Body of pancreas (tissue), 4 donors: Measurements from ENCODE around the gene KCNA10. TPM values are rescaled to one million over a fixed set of nuclear protein-coding genes. Genes with fewer than 3 reads are reported as not detected.

Experiments used
- ATAC-seq: fragments of 150-250 bp; one replicate; pipeline ENCODE4 v1.9.1; 2016
- DNase-seq, 4 donors: peaks; one replicate each; pipeline ENCODE4 v3.0.0-alpha.2; 2019
- H3K27ac ChIP-seq, 4 donors: fragments of 200-600 bp; sonication (generic); 1 replicate in 3 of 4; 2 replicates in 1 of 4; pipeline versions ENCODE4 v1.5.1 to v1.6.1; 2016 to 2019; ENCODE audit warnings: mild to moderate bottlenecking in 1 of 4, mixed read lengths in 1 of 4, moderate library complexity in 1 of 4
- H3K27me3 ChIP-seq, 2 donors: fragments of 200-600 bp; sonication (generic); one replicate each; pipeline ENCODE4 v1.6.0; 2016; ENCODE audit warnings: mild to moderate bottlenecking in 1 of 2
- H3K36me3 ChIP-seq, 2 donors: fragments of 200-600 bp; sonication (generic); replicated peaks in 1 of 2; 2 replicates each; pipeline ENCODE4 v1.5.1; 2016; ENCODE audit warnings: low read depth in 2 of 2; ENCODE audit not compliant: insufficient read depth in 1 of 2
- H3K4me1 ChIP-seq: fragments of 200-600 bp; sonication (generic); one replicate; pipeline ENCODE4 v1.6.0; 2016
- H3K4me3 ChIP-seq, 2 donors: fragments of 200-600 bp; sonication (generic); 1 replicate in 1 of 2; 2 replicates in 1 of 2; pipeline ENCODE4 v1.5.1; 2016 to 2019
- H3K9me3 ChIP-seq, 3 donors: fragments of 200-600 bp; sonication (generic); 1 replicate in 2 of 3; 2 replicates in 1 of 3; pipeline ENCODE4 v1.5.1; 2016
- POLR2A ChIP-seq, 3 donors: fragments of 450-650 bp; IDR thresholded peaks; one replicate each; pipeline ENCODE4 v1.6.1; 2016; ENCODE audit warnings: antibody characterized with exemption in 3 of 3, mild to moderate bottlenecking in 2 of 3
- WGBS, 2 donors: methylation state at CpG; one replicate each; pipeline ENCODE4 v1.1.5; 2017; 5-methylcytosine and 5-hydroxymethylcytosine counted together
- intact Hi-C: fragments of 100-400 bp; cut with DNase I; formaldehyde crosslinking; loops from one replicate; pipeline ENCODE4 v1.15.1; 2023
- total RNA-seq, 2 donors: library from RNA; depleted of rRNA; stranded (reverse); fragments of >200 nt; gene quantifications; one replicate each; pipeline ENCODE4 v1.1.0, GENCODE V29; 2016
- TF ChIP-seq, protein P1 (sequence below), 7 experiments: fragments of 450-650 bp in 4 of 7; fragments of 200-600 bp in 3 of 7; sonication (generic) in 3 of 7; IDR thresholded peaks; one replicate each; pipeline ENCODE4 v1.5.1; 2016 to 2019; ENCODE audit warnings: antibody characterized with exemption in 7 of 7

Gene KCNA10
- total RNA-seq, 2 donors from 2014 or later: not detected

DNA sequence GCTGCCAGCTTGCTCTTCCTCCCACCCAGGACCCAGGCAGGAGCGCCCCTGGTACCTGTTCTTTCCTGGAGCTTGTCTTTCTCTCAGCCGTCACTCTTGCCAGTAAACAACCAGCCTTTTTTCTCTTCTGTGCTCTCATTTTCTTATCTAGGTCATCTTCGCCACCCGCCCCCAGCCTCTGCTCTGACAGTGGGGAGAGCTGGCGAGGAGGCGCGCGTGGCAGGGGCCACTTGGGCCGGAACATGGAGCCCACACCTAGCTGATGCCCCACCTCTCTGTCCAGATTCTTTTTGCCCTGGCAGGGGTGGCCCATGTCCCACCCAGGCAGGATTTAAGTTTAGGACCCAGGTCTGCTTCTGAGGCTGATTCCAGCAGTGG lies 35.7 kb downstream of the KCNA10 start:
- DNase-seq (no peak), ATAC-seq (no peak)
- 57 to 62% methylated on average over 9 of the region's 9 CpGs for WGBS, 2 donors
- Histone ChIP-seq H3K27me3 (no peaks in the 10 kb centered on the region), H3K27ac (no peak overlapping the region), H3K36me3 (no peaks in the 10 kb centered on the region), H3K9me3 (no peaks in the 10 kb centered on the region), H3K4me1 (peaks cover 4% of the 10 kb centered on the region), H3K4me3 (no peak overlapping the region)
- intact Hi-C loops: loop anchor here (10.0 kb wide), 1 partner anchor 68 kb away; no protein-coding TSS in a partner anchor
- TF ChIP-seq, protein P1, sequence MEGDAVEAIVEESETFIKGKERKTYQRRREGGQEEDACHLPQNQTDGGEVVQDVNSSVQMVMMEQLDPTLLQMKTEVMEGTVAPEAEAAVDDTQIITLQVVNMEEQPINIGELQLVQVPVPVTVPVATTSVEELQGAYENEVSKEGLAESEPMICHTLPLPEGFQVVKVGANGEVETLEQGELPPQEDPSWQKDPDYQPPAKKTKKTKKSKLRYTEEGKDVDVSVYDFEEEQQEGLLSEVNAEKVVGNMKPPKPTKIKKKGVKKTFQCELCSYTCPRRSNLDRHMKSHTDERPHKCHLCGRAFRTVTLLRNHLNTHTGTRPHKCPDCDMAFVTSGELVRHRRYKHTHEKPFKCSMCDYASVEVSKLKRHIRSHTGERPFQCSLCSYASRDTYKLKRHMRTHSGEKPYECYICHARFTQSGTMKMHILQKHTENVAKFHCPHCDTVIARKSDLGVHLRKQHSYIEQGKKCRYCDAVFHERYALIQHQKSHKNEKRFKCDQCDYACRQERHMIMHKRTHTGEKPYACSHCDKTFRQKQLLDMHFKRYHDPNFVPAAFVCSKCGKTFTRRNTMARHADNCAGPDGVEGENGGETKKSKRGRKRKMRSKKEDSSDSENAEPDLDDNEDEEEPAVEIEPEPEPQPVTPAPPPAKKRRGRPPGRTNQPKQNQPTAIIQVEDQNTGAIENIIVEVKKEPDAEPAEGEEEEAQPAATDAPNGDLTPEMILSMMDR (IDR thresholded peaks at IDR 0.05): no peak
- TF ChIP-seq POLR2A (IDR thresholded peaks at IDR 0.05): no peak

DNA sequence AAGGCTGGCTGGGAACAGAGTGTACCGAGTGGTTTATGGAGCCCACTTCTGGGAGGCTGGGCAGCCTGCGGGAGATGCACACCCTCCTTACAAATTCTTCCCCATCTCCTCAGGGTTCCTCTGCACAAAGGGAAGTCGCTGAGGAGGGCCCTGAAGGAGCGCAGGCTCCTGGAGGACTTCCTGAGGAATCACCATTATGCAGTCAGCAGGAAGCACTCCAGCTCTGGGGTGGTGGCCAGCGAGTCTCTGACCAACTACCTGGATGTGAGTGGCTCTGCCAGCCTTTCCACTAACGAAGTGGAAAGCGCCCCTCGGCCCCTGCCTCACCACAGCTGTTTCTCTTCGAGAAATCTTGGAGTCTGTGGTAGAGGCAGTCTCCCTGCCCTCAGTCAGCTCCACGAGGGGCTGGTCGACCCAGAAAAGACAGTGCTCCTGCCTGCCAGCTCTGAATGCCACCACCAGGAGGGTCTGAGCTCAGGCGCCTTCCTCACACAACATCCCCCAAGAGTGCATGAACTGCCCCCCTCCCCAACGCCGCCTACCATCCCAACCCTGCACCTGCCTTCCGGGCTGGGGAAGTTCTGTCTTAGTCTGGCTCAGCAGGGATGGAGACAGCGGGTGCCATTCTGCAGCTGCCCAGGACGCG lies 36.2 kb downstream of the KCNA10 start:
- Histone ChIP-seq H3K9me3 (no peaks in the 10 kb centered on the region), H3K27me3 (no peaks in the 10 kb centered on the region), H3K4me3 (no peak overlapping the region), H3K4me1 (peaks cover 9% of the 10 kb centered on the region), H3K36me3 (no peaks in the 10 kb centered on the region), H3K27ac (no peak overlapping the region)
- DNase-seq (no peak), ATAC-seq (peak; percentile 13)
- TF ChIP-seq, protein P1 (IDR thresholded peaks at IDR 0.05): no peak
- TF ChIP-seq POLR2A (IDR thresholded peaks at IDR 0.05): no peak
- 44 to 47% methylated on average over 11 to 18 of the region's 18 CpGs for WGBS, 2 donors
- intact Hi-C loops: loop anchor here (10.0 kb wide), 1 partner anchor 68 kb away; no protein-coding TSS in a partner anchor

DNA sequence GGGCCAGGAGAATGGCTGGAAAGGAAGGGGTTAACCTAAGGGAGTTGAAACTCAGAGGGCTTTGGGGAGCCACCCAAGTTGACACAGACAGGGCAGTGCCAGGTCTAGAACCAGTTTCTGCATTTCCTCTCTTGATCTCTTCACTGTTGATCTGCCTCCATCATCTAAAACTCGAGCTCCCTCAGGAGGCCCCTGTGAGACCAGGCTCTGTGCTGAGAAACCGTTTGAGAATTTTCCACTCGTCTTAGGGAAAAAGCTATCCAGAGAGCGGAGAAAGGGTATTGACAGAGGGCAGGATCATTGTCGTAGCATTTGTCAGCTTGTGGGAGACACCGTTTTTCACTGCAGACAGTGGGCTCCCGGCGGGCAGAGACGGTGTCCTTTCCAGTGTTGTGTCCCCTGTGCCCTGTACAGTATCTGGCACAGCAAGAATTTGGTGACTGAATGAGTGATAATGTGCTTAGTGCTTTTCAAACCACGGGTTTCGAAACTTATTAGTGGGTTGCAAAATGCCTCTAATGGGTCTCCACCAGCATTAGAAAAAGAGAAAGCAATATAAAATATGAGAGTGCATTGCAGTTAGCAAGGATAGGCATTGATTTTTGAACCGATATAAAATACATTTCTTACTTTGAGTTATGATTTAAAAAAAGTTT lies 36.9 kb downstream of the KCNA10 start:
- Histone ChIP-seq H3K4me3 (no peak overlapping the region), H3K27ac (no peak overlapping the region), H3K4me1 (peaks cover 16% of the 10 kb centered on the region), H3K27me3 (no peaks in the 10 kb centered on the region), H3K36me3 (no peaks in the 10 kb centered on the region), H3K9me3 (no peaks in the 10 kb centered on the region)
- 45 to 52% methylated on average over 12 of the region's 12 CpGs for WGBS, 2 donors
- ATAC-seq: no peak
- TF ChIP-seq, protein P1 (IDR thresholded peaks at IDR 0.05): no peak
- TF ChIP-seq POLR2A (IDR thresholded peaks at IDR 0.05): no peak
- intact Hi-C loops: loop anchor here (10.0 kb wide), 1 partner anchor 67 kb away; no protein-coding TSS in a partner anchor
- no peak for DNase-seq

DNA sequence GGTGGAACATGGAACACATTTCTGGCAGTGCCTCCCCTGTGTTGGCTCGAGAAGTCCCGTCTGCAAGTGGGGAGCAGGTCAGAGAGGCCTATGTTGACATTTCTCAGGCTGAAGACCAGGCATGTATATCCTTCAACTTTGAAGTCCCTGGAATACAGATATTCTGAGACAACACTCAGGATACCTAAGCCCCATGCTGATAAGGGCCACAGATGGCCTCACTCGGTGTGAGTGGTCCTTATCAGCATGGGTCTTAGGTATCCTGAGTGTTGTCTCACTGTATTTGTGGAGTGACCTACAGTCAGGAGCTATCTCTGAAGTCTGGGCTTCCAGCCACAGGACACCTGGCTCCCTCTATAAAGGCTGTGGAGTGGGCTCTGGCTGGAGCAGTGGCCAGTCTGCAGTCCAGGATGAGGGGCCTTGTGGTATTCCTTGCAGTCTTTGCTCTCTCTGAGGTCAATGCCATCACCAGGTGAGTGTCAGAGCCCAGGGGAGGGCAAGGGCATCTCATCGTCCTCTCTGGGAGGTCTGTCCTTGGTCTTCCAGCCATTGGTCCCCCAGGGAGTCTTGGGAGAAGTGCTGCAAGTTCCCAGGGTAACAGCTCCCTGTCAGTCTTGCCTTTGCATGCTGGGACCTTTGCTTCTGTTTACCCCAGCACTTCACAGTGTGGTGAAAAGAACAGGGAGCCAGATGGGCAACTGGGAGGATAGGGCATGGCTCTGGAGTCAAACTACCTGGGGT lies 38.4 kb downstream of the KCNA10 start:
- no peaks in the 10 kb centered on the region for H3K9me3 ChIP-seq
- H3K27me3 ChIP-seq: no peaks in the 10 kb centered on the region
- H3K4me1 ChIP-seq: peaks cover 22% of the 10 kb centered on the region
- ATAC-seq (no peak), DNase-seq (no peak)
- no peak overlapping the region for H3K4me3 ChIP-seq
- intact Hi-C loops: loop anchor here (10.0 kb wide), 1 partner anchor 66 kb away; no protein-coding TSS in a partner anchor
- H3K27ac ChIP-seq: no peak overlapping the region
- WGBS, 2 donors: 54 to 74% methylated on average over 2 to 4 of the region's 4 CpGs
- no peaks in the 10 kb centered on the region for H3K36me3 ChIP-seq
- TF ChIP-seq, protein P1 (IDR thresholded peaks at IDR 0.05): no peak
- no peak for TF ChIP-seq POLR2A (IDR thresholded peaks at IDR 0.05)
